Fibroblast of lung (primary cell): ENCODE results near the gene RAC3. TPM values are rescaled to one million over a fixed set of nuclear protein-coding genes. Genes with fewer than 3 reads are reported as not detected.

Source experiments
- DNase-seq, 2 donors: peaks; one replicate each; pipeline versions ENCODE4 v3.0.0 to v3.0.0-alpha.2; 2010; ENCODE audit warnings: low read depth in 2 of 2
- H2AFZ ChIP-seq: 2 replicates; pipeline ENCODE4 v1.5.1; 2012; ENCODE audit warnings: low read length, control low read depth, inconsistent platforms
- H3K27ac ChIP-seq: 2 replicates; pipeline ENCODE4 v1.5.1; 2011; ENCODE audit warnings: low read length, control low read depth; ENCODE audit not compliant: insufficient read depth
- H3K27me3 ChIP-seq: 2 replicates; pipeline ENCODE4 v1.5.1; 2011; ENCODE audit warnings: mild to moderate bottlenecking, low read length; ENCODE audit not compliant: control insufficient read depth, insufficient read depth
- H3K36me3 ChIP-seq: 2 replicates; pipeline ENCODE4 v1.5.1; 2011; ENCODE audit warnings: low read length; ENCODE audit not compliant: control insufficient read depth, insufficient read depth
- H3K4me1 ChIP-seq: 2 replicates; pipeline ENCODE4 v1.5.1; 2011; ENCODE audit warnings: low read length; ENCODE audit not compliant: control insufficient read depth, insufficient read depth; ENCODE audit errors: extremely low read depth
- H3K4me2 ChIP-seq: 2 replicates; pipeline ENCODE4 v1.5.1; 2011; ENCODE audit warnings: low read length, control low read depth; ENCODE audit not compliant: insufficient read depth; ENCODE audit errors: extremely low read depth
- H3K4me3 ChIP-seq, 4 experiments: fragments of 200-600 bp in 1 of 4; sonication (generic) in 1 of 4; replicated peaks in 1 of 4; 2 replicates each; pipeline ENCODE4 v1.5.1; 2011 to 2016; ENCODE audit warnings: low read length in 4 of 4, low read depth in 3 of 4, mild to moderate bottlenecking in 3 of 4, control low read depth in 2 of 4, inconsistent platforms in 1 of 4, mixed read lengths in 1 of 4; ENCODE audit not compliant: insufficient read depth in 1 of 4; ENCODE audit errors: control extremely low read depth in 1 of 4
- H3K79me2 ChIP-seq: 2 replicates; pipeline ENCODE4 v1.5.1; 2012; ENCODE audit warnings: mild to moderate bottlenecking, low read length, inconsistent platforms; ENCODE audit not compliant: control insufficient read depth, insufficient read depth
- H3K9ac ChIP-seq: 2 replicates; pipeline ENCODE4 v1.5.1; 2011; ENCODE audit warnings: mild to moderate bottlenecking, low read length, control low read depth; ENCODE audit not compliant: insufficient read depth
- H3K9me3 ChIP-seq: 2 replicates; pipeline ENCODE4 v1.5.1; 2012; ENCODE audit warnings: low read depth, low read length; ENCODE audit not compliant: control insufficient read depth, insufficient read depth
- H4K20me1 ChIP-seq: 2 replicates; pipeline ENCODE4 v1.5.1; 2011; ENCODE audit warnings: low read length; ENCODE audit not compliant: control insufficient read depth, insufficient read depth; ENCODE audit errors: extremely low read depth
- CTCF ChIP-seq, 2 donors: IDR thresholded peaks in 1 of 2; conservative IDR thresholded peaks in 1 of 2; 1 replicate in 1 of 2; 2 replicates in 1 of 2; pipeline ENCODE4 v1.5.1; 2011 to 2012; ENCODE audit warnings: low read length in 2 of 2, control low read depth in 1 of 2, inconsistent platforms in 1 of 2, low read depth in 1 of 2, mild to moderate bottlenecking in 1 of 2
- EZH2 ChIP-seq: IDR thresholded peaks from 2 replicates; pipeline ENCODE4 v1.5.1; 2012; ENCODE audit warnings: low read length, control low read depth, mild to moderate bottlenecking; ENCODE audit errors: missing control alignments
- polyA minus RNA-seq: library from RNA; depleted of rRNA, polyadenylated mRNA; stranded (reverse); fragments of >200 nt; gene quantifications from 2 replicates; pipeline ENCODE4 v1.2.3, GENCODE V29; 2011; ENCODE audit warnings: low replicate concordance
- polyA plus RNA-seq, 2 donors: library from polyadenylated mRNA; depleted of rRNA in 1 of 2; stranded (reverse) in 1 of 2; unstranded in 1 of 2; fragments of >200 nt; gene quantifications; 2 replicates each; pipeline ENCODE4 v1.2.1, GENCODE V29; 2011 to 2012; ENCODE audit warnings: missing spikeins in 1 of 2
- total RNA-seq: library from RNA; depleted of rRNA; stranded (reverse); fragments of >200 nt; gene quantifications from 2 replicates; pipeline ENCODE4 v1.2.1, GENCODE V29; 2014

The RAC3 gene
- total RNA-seq = 5.6 and 6.6 TPM in 2 replicates
- polyA plus RNA-seq = 4.3 and 4.7 TPM in 2 replicates
- polyA plus RNA-seq (2012) = 7.5 and 8.8 TPM in 2 replicates
- 19.8 and 35.6 TPM in 2 replicates for polyA minus RNA-seq

GRCh38 chr17:82031303-82031884, at the start of gene RAC3:
TSS of gene RAC3 (plus strand) at chr17:82031678. CDS start at chr17:82031762, 84 bp downstream.
- TF ChIP-seq EZH2 (no peak), CTCF (conservative IDR thresholded peaks at IDR 0.05 in 1 of 2, IDR thresholded peaks at IDR 0.05 in 1 of 2; ENCODE audit: low read depth in 1 of 2, low read length in 2 of 2) (no peak)
- H3K4me2 ChIP-seq = peak within 1 kb of the TSS; percentile 69
- H2AFZ ChIP-seq = peak within 1 kb of the TSS; percentile 46
- no peaks in the 10 kb centered on the region for H3K4me1 ChIP-seq
- H3K9me3 ChIP-seq = no peaks in the 10 kb centered on the region
- H4K20me1 ChIP-seq = no peaks in the 10 kb centered on the region
- H3K27me3 ChIP-seq = no peaks in the 10 kb centered on the region
- H3K4me3 ChIP-seq = peak within 1 kb of the TSS; percentile 35 to 53 (median 44)
- no peaks in the 10 kb centered on the region for H3K79me2 ChIP-seq
- peak; percentile 21 to 31 for DNase-seq
- H3K36me3 ChIP-seq = no peaks in the 10 kb centered on the region
- no peak within 1 kb of the TSS for H3K27ac ChIP-seq
- H3K9ac ChIP-seq = peak within 1 kb of the TSS; percentile 23

GRCh38 chr17:81983011-81983638, 48.4 kb upstream of the RAC3 start:
- Histone ChIP-seq H3K79me2 (no peaks in the 10 kb centered on the region), H3K4me1 (no peaks in the 10 kb centered on the region), H3K27me3 (no peaks in the 10 kb centered on the region), H3K4me2 (no peak overlapping the region), H3K36me3 (peaks cover 17% of the 10 kb centered on the region), H3K27ac (no peak overlapping the region), H3K4me3 (no peak overlapping the region), H3K9ac (no peak overlapping the region), H2AFZ (no peak overlapping the region), H4K20me1 (no peaks in the 10 kb centered on the region), H3K9me3 (no peaks in the 10 kb centered on the region)
- DNase-seq = no peak
- no peak for TF ChIP-seq CTCF (conservative IDR thresholded peaks at IDR 0.05 in 1 of 2, IDR thresholded peaks at IDR 0.05 in 1 of 2; ENCODE audit: low read depth in 1 of 2, low read length in 2 of 2)
- TF ChIP-seq EZH2 = no peak

GRCh38 chr17:81983639-81984373, 47.7 kb upstream of the RAC3 start:
- H3K9ac ChIP-seq = no peak overlapping the region
- H3K4me2 ChIP-seq = no peak overlapping the region
- H2AFZ ChIP-seq = no peak overlapping the region
- H3K27me3 ChIP-seq = no peaks in the 10 kb centered on the region
- no peaks in the 10 kb centered on the region for H3K79me2 ChIP-seq
- peaks cover 19% of the 10 kb centered on the region for H3K36me3 ChIP-seq
- H3K9me3 ChIP-seq = no peaks in the 10 kb centered on the region
- TF ChIP-seq EZH2 (no peak), CTCF (conservative IDR thresholded peaks at IDR 0.05 in 1 of 2, IDR thresholded peaks at IDR 0.05 in 1 of 2; ENCODE audit: low read depth in 1 of 2, low read length in 2 of 2) (no peak)
- no peak overlapping the region for H3K4me3 ChIP-seq
- no peaks in the 10 kb centered on the region for H3K4me1 ChIP-seq
- DNase-seq = no peak
- no peaks in the 10 kb centered on the region for H4K20me1 ChIP-seq
- H3K27ac ChIP-seq = no peak overlapping the region
